HG03432 (cell line): ENCODE data around the gene KBTBD3.
"Not testable (repeated sequence)": the region's sequence is repeated elsewhere in the genome, so short reads cannot be mapped to it uniquely, and the experiment has no call there.

ENCODE experiments used
- ATAC-seq: cut with Tn5 transposase; IDR thresholded peaks from one replicate; pipeline ENCODE4 v1.9.1; 2021; ENCODE audit warnings: mild to moderate bottlenecking, moderate library complexity; ENCODE audit not compliant: unreplicated experiment

Gene KBTBD3

GRCh38 chr11:106012744-106013143 is 64.4 kb downstream of the KBTBD3 start:
- no peak for ATAC-seq

DNA sequence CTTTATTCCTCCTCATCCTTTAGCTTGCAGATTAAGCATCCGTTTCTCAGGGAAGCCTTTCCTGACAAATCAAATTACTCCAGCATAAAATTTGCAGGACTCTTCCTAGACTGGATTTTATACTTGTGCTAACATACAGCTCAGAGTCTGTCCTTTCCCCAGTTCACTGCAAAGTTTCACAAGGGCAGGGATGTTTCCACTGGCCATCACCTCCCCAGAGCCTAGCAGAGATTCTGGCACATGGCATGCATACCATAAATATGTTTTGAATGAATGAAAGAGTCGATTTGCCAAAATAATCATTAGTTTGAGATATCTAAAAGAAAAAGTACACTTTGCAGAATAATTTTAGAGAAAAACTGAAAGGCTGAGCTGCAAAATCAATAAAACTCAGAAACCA is 65.7 kb downstream of the KBTBD3 start:
- no peak for ATAC-seq

DNA sequence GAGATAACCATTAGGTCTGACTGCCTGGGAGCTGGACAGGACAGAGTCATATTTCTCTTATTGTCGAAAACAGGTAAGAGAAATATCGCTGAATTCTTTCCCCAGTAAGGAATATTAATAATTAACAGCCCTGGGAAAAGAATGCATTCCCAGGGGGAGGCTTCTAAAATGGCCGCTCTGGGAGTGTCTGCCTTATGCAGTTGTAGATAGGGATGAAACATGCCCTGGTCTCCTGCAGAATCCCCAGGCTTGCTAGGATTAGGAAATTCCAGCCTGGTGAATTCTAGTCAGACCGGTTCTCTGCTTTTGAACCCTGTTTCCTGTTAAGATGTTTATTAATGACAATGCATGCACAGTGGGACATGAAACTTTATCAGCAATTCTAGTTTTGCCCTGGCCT is 74.1 kb downstream of the KBTBD3 start:
- not testable (repeated sequence) for ATAC-seq

GRCh38 chr11:106001304-106002012 is 75.7 kb downstream of the KBTBD3 start:
- no peak for ATAC-seq
